Sigmoid colon (tissue), 7 donors: Measurements from ENCODE around the gene SLC9A3. TPM values are rescaled to one million over a fixed set of nuclear protein-coding genes. Genes with fewer than 3 reads are reported as not detected.

Source experiments
- DNase-seq: peaks from one replicate; pipeline ENCODE4 v3.0.0-alpha.2; 2019
- H3K27ac ChIP-seq, 4 donors: fragments of 200-600 bp; sonication (generic); one replicate each; pipeline ENCODE4 v1.5.1; 2016 to 2019; ENCODE audit warnings: mild to moderate bottlenecking in 1 of 4
- H3K27me3 ChIP-seq, 3 donors: fragments of 200-600 bp; sonication (generic); one replicate each; pipeline ENCODE4 v1.5.1; 2019; ENCODE audit warnings: mild to moderate bottlenecking in 1 of 3
- H3K36me3 ChIP-seq, 4 donors: fragments of 200-600 bp; sonication (generic); one replicate each; pipeline ENCODE4 v1.5.1; 2016 to 2019
- H3K4me1 ChIP-seq, 4 donors: fragments of 200-600 bp; sonication (generic); one replicate each; pipeline ENCODE4 v1.5.1; 2017 to 2019
- H3K4me3 ChIP-seq, 4 donors: fragments of 200-600 bp; sonication (generic); one replicate each; pipeline ENCODE4 v1.5.1; 2017 to 2019; ENCODE audit warnings: mild to moderate bottlenecking in 2 of 4, moderate library complexity in 1 of 4
- H3K9me3 ChIP-seq, 4 donors: fragments of 200-600 bp in 3 of 4; sonication (generic) in 3 of 4; one replicate each; pipeline versions ENCODE4 v1.5.1 to v1.6.1; 2013 to 2019
- CTCF ChIP-seq, 4 experiments: fragments of 450-650 bp in 3 of 4; fragments of 200-600 bp in 1 of 4; IDR thresholded peaks; one replicate each; pipeline ENCODE4 v1.5.1; 2016 to 2019; ENCODE audit warnings: antibody characterized with exemption in 4 of 4, mild to moderate bottlenecking in 3 of 4, moderate library complexity in 2 of 4
- EP300 ChIP-seq, 4 donors: sonication (generic); formaldehyde crosslinking; IDR thresholded peaks; one replicate each; pipeline ENCODE4 v1.6.1; 2017; ENCODE audit warnings: antibody characterized with exemption in 4 of 4
- POLR2A ChIP-seq, 2 donors: fragments of 450-650 bp; IDR thresholded peaks; one replicate each; pipeline ENCODE4 v1.6.1; 2016; ENCODE audit warnings: antibody characterized with exemption in 2 of 2, mild to moderate bottlenecking in 2 of 2, moderate library complexity in 2 of 2
- POLR2AphosphoS5 ChIP-seq, 4 donors: sonication (generic); formaldehyde crosslinking; IDR thresholded peaks; one replicate each; pipeline ENCODE4 v1.6.1; 2017; ENCODE audit warnings: antibody characterized with exemption in 4 of 4
- WGBS, 2 donors: extraction: QIAGEN DNeasy Blood & Tissue Kit; methylation state at CpG; one replicate each; pipeline ENCODE4 v1.1.7; 2013; 5-methylcytosine and 5-hydroxymethylcytosine counted together
- intact Hi-C: fragments of 100-400 bp; cut with DNase I; formaldehyde crosslinking; loops from one replicate; pipeline ENCODE4 v1.15.1; 2023
- polyA plus RNA-seq, 3 donors: library from polyadenylated mRNA; stranded (reverse); fragments of 200-250 nt; gene quantifications; one replicate each; pipeline ENCODE4 v1.2.3, GENCODE V29; 2013
- total RNA-seq, 4 donors: library from RNA; depleted of rRNA; stranded (reverse); fragments of >200 nt; gene quantifications; one replicate each; pipeline ENCODE4 v1.1.0, GENCODE V29; 2016
- donor health status: healthy with polysubstance abuse.
- donor health status: Bipolar disorder and iron deficiency.
- donor health status: healthy.

The SLC9A3 gene
- total and polyA plus RNA-seq, 7 donors, result 0.83 to 51.3 (median 2.5) TPM

GRCh38 chr5:517535-518100 is 6.6 kb downstream of the SLC9A3 start:
- TF ChIP-seq POLR2A (IDR thresholded peaks at IDR 0.05), result no peak
- TF ChIP-seq POLR2AphosphoS5 (IDR thresholded peaks at IDR 0.05), result no peak
- TF ChIP-seq EP300 (IDR thresholded peaks at IDR 0.05), result no peak
- no peak for TF ChIP-seq CTCF (IDR thresholded peaks at IDR 0.05)
- Histone ChIP-seq H3K9me3 (no peaks in the 10 kb centered on the region), H3K27me3 (peaks cover 0 to 93% (median 51%) of the 10 kb centered on the region in 3 donors), H3K27ac (no peak overlapping the region), H3K36me3 (no peaks in the 10 kb centered on the region), H3K4me3 (no peak overlapping the region), H3K4me1 (no peaks in the 10 kb centered on the region)
- no peak for DNase-seq
- 91 to 92% methylated on average over 5 of the region's 5 CpGs for WGBS, 2 donors
- intact Hi-C loops, result no loop called here

- Histone ChIP-seq H3K4me1 (no peaks in the 10 kb centered on the region), H3K27me3 (peaks cover 0 to 87% (median 46%) of the 10 kb centered on the region in 3 donors), H3K9me3 (no peaks in the 10 kb centered on the region), H3K36me3 (no peaks in the 10 kb centered on the region), H3K4me3 (no peak overlapping the region), H3K27ac (no peak overlapping the region)
- intact Hi-C loops, result no loop called here
- WGBS, 2 donors, result 94 to 97% methylated on average over 3 of the region's 3 CpGs
- TF ChIP-seq EP300 (IDR thresholded peaks at IDR 0.05) (no peak), CTCF (IDR thresholded peaks at IDR 0.05) (no peak), POLR2AphosphoS5 (IDR thresholded peaks at IDR 0.05) (no peak), POLR2A (IDR thresholded peaks at IDR 0.05) (no peak)
- no peak for DNase-seq
These were observed 7.3 kb downstream of the SLC9A3 start for GRCh38 chr5:516980-517379.

- DNase-seq, result no peak
- Histone ChIP-seq H3K9me3 (no peaks in the 10 kb centered on the region), H3K27ac (no peak overlapping the region), H3K27me3 (peaks cover 0 to 82% (median 42%) of the 10 kb centered on the region in 3 donors), H3K36me3 (no peaks in the 10 kb centered on the region), H3K4me1 (no peaks in the 10 kb centered on the region), H3K4me3 (no peak overlapping the region)
- no peak for TF ChIP-seq EP300 (IDR thresholded peaks at IDR 0.05)
- no peak for TF ChIP-seq POLR2A (IDR thresholded peaks at IDR 0.05)
- no peak for TF ChIP-seq CTCF (IDR thresholded peaks at IDR 0.05)
- no peak for TF ChIP-seq POLR2AphosphoS5 (IDR thresholded peaks at IDR 0.05)
- WGBS, 2 donors, result 82 to 86% methylated on average over 10 of the region's 10 CpGs
- intact Hi-C loops, result no loop called here
These were observed 7.8 kb downstream of the SLC9A3 start for GRCh38 chr5:516338-516925.

GRCh38 chr5:515273-515836 is 8.9 kb downstream of the SLC9A3 start:
- no peak for TF ChIP-seq EP300 (IDR thresholded peaks at IDR 0.05)
- no peak for TF ChIP-seq POLR2A (IDR thresholded peaks at IDR 0.05)
- TF ChIP-seq CTCF (IDR thresholded peaks at IDR 0.05), result no peak
- TF ChIP-seq POLR2AphosphoS5 (IDR thresholded peaks at IDR 0.05), result no peak
- no peaks in the 10 kb centered on the region for H3K9me3 ChIP-seq

More at GRCh38 chr5:515273-515836, 8.9 kb downstream of the SLC9A3 start:
- no peak for DNase-seq
- WGBS, 2 donors, result 42 to 58% methylated on average over 11 of the region's 11 CpGs
- H3K27ac ChIP-seq, result no peak overlapping the region
- intact Hi-C loops, result no loop called here
- no peaks in the 10 kb centered on the region for H3K36me3 ChIP-seq
- no peak overlapping the region for H3K4me3 ChIP-seq
- peaks cover 0 to 77% (median 31%) of the 10 kb centered on the region in 3 donors for H3K27me3 ChIP-seq
- no peaks in the 10 kb centered on the region for H3K4me1 ChIP-seq
